Stomach (tissue), 4 donors: ENCODE results near the gene DPEP2NB.

Source experiments
- EP300 ChIP-seq: sonication (generic); formaldehyde crosslinking; IDR thresholded peaks from one replicate; pipeline ENCODE4 v1.6.1; 2017; ENCODE audit warnings: antibody characterized with exemption
- POLR2A ChIP-seq, 4 donors: fragments of 450-650 bp; IDR thresholded peaks; one replicate each; pipeline ENCODE4 v1.6.1; 2016; ENCODE audit warnings: antibody characterized with exemption in 4 of 4, control low read depth in 2 of 4, mild to moderate bottlenecking in 1 of 4, moderate library complexity in 1 of 4
- POLR2AphosphoS5 ChIP-seq, 3 donors: sonication (generic); formaldehyde crosslinking; IDR thresholded peaks; one replicate each; pipeline ENCODE4 v1.6.1; 2016; ENCODE audit warnings: antibody characterized with exemption in 3 of 3
- TF ChIP-seq, protein P1 (sequence below), 7 experiments: fragments of 450-650 bp in 4 of 7; fragments of 200-600 bp in 3 of 7; sonication (generic) in 3 of 7; IDR thresholded peaks; one replicate each; pipeline ENCODE4 v1.5.1; 2016 to 2019; ENCODE audit warnings: antibody characterized with exemption in 7 of 7, control low read depth in 2 of 7, mild to moderate bottlenecking in 1 of 7

DNA sequence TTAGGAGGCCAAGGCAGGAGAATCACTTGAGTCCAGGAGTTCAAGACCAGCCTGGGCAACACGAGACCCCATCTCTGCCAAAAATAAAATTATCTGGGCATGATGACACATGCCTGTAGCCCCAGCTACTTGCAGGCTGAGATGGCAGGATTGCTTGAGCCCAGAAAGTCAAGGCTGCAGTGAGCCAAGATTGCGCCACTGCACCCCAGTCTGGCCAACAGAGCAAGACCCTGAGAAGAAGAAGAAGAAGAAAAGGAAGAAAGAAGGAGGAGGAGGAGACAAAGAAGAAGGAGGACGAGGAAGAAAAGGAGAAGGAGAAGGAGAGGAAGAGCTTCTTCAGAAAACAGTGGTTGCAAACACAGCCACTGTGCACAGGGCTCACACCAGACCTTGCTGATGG is 27.0 kb downstream of the DPEP2NB start:
- TF ChIP-seq, protein P1, sequence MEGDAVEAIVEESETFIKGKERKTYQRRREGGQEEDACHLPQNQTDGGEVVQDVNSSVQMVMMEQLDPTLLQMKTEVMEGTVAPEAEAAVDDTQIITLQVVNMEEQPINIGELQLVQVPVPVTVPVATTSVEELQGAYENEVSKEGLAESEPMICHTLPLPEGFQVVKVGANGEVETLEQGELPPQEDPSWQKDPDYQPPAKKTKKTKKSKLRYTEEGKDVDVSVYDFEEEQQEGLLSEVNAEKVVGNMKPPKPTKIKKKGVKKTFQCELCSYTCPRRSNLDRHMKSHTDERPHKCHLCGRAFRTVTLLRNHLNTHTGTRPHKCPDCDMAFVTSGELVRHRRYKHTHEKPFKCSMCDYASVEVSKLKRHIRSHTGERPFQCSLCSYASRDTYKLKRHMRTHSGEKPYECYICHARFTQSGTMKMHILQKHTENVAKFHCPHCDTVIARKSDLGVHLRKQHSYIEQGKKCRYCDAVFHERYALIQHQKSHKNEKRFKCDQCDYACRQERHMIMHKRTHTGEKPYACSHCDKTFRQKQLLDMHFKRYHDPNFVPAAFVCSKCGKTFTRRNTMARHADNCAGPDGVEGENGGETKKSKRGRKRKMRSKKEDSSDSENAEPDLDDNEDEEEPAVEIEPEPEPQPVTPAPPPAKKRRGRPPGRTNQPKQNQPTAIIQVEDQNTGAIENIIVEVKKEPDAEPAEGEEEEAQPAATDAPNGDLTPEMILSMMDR (IDR thresholded peaks at IDR 0.05) = no peak
- no peak for TF ChIP-seq POLR2A (IDR thresholded peaks at IDR 0.05)
- TF ChIP-seq POLR2AphosphoS5 (IDR thresholded peaks at IDR 0.05) = no peak
- TF ChIP-seq EP300 = no peak
